Neural progenitor cell (in vitro differentiated cells): ENCODE data around the gene DPM3.

Experiments used
- CTCF ChIP-seq: fragments of 200-600 bp; sonication (generic); IDR thresholded peaks from 2 replicates; pipeline ENCODE4 v1.5.1; 2017; ENCODE audit warnings: antibody characterized with exemption, mild to moderate bottlenecking
- EZH2 ChIP-seq: fragments of 200-600 bp; sonication (generic); IDR thresholded peaks from 2 replicates; pipeline ENCODE4 v1.6.1; 2017; ENCODE audit warnings: antibody characterized with exemption, mild to moderate bottlenecking, moderate library complexity

- TF ChIP-seq CTCF (no peak), EZH2 (no peak)
Observed at GRCh38 chr1:155170101-155170785, 29.9 kb upstream of the DPM3 start.
